ENCODE measurements around the gene SCARF1.

Gene SCARF1

GRCh38 chr17:1607971-1608320, 37.6 kb downstream of the SCARF1 start:
- Histone ChIP-seq H3K27ac (peak overlapping the region in 17 of 21 experiments; percentile 10 to 72 (median 58)), H3K4me3 (no peak overlapping the region)

DNA sequence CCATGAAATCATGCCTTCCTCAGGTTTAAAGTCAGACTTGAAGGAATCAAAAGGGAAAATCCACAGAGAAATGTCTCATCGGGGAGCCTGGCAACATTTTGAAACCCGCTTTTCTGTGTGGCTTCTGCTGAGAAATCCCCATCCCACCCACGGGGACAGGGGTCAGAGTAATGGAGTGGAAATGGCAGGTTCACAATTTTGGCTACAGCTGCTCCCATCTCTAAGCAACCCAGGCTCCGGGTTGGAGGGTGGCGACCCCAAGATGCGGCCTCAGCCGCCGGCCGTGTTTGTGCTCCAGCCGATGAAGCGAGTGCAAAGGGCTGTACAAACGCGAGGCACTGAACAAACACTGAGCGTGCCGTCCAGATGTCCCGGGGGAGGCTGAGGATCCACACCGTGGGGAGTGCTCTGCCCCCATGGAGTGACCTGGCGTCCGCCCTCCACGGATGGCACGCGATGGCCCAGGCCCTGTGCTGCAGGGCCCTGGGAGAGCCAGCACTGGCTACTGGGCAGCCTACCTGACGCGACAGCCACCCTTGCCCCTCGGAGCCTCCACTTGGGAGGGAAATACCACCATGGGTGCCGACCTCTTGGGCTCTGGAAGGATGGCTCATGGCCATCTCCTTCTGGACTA, 39.1 kb downstream of the SCARF1 start:
- H3K4me3 ChIP-seq = no peak overlapping the region
- H3K27ac ChIP-seq = peak overlapping the region in 19 of 21 experiments; percentile 7 to 72 (median 60)

- no peak overlapping the region for H3K4me3 ChIP-seq
These were observed 39.7 kb downstream of the SCARF1 start for GRCh38 chr17:1605681-1606351.

DNA sequence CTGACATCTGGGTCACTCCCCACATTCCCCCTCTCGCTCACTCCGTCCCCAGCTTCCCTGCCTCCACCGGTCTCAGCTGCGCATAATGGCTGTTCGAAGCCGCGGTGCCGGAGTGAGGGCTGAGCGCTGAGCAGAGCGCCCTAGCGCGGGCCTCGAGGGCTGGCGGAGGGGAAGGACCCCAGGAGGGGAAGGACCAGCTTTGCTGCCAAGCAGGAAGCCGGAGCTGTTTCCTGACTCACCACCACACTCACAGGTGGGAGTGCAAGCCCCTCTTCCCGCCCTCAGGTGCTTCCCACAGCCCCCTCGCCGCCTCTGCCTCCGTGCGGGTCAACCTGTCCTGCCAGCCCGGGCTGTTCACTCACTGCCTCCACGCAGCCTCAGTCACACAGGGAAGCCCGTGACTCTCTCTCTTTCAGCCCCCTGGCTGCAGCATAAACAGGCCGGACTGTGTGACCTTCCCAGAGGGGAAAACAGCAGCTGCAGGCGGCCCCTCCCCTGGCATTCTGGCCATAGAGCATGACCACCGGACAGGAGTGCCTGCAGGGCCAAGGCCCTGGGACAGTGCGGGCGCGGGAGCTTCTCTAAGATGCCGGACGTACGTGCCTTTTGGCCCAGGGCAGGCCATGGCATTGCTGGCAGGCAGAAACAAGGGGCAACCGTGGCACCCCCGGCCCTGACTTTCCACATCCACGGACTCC, 40.6 kb downstream of the SCARF1 start:
- Histone ChIP-seq H3K4me3 (no peak overlapping the region), H3K27ac (peak overlapping the region in 1 of 21 experiments; percentile 25)

More at GRCh38 chr17:1605681-1606351, 39.7 kb downstream of the SCARF1 start:
- H3K27ac ChIP-seq = peak overlapping the region in 9 of 21 experiments; percentile 5 to 70 (median 39)

GRCh38 chr17:1601571-1601970, 44.0 kb downstream of the SCARF1 start:
- Histone ChIP-seq H3K27ac (no peak overlapping the region), H3K4me3 (no peak overlapping the region)

- H3K27ac ChIP-seq = no peak overlapping the region
- no peak overlapping the region for H3K4me3 ChIP-seq
These were observed 47.0 kb downstream of the SCARF1 start for GRCh38 chr17:1598399-1599095.

DNA sequence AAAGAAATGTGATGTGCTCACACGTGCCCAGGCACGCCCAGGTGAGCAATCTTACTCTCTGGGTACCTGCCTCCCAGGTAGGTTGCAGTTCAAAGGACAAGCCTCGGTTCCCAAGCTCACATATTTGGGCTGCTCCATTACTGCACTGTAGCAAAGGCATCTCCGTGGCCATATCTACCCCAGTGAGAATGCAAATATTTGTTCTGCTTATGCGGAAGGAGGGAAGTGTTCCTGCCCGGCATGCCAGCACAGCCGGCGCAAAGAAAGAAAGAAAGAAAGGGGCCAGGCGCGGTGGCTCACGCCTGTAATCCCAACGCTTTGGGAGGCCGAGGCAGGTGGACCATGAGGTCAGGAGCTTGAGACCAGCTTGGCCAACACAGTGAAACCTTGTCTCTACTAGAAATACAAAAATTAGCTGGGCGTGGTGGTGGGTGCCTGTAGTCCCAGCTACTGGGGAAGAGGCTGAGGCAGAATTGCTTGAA, 47.6 kb downstream of the SCARF1 start:
- no peak overlapping the region for H3K4me3 ChIP-seq
- no peak overlapping the region for H3K27ac ChIP-seq

- Histone ChIP-seq H3K4me3 (no peak overlapping the region), H3K27ac (peak overlapping the region in 2 of 21 experiments; percentile 19 to 21)
These were observed 52.0 kb downstream of the SCARF1 start for GRCh38 chr17:1593630-1593931.

DNA sequence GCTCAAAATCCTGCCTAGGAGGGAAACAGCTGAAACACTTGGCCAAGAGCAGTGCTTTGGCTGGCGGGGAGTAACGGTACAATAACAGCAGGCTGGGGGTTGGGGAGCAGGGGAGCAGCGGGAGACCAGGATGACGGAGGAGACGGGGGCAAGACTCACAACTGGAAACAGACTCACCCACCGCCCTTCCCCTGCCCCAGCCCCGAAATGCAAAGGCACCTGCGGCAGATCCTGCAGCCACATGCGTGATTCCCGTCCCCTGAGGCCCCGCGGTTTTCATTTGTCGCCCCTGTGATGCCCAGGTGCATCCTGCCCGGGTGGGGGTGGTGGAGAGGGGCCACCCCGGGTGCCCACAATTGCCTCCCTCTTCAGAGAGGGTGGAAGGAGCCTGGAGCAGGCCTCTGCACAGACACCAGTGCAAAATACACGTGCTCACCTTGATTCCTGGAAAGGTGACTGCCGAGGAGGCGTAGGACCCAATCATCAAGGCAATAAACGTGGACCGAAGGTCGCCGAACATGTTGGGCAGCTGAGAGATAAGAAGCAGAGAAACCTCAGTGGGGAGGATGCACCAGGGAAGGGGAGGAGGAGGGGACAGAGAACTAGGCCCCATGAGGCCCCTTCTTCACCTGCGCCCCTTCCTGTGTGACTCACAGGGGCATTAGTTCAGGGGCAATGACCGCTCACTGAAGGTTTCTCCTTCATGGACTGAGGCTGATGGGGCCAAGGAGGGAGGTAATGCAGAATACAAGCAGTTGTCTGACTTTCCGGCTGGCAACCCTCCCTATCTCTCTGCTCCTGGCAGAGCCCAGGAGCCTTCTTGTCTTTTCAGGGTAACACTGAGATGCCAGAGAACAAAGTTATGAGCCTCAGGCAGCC, 52.5 kb downstream of the SCARF1 start:
- Histone ChIP-seq H3K27ac (peak overlapping the region in 2 of 21 experiments; percentile 19 to 21), H3K4me3 (no peak overlapping the region)

DNA sequence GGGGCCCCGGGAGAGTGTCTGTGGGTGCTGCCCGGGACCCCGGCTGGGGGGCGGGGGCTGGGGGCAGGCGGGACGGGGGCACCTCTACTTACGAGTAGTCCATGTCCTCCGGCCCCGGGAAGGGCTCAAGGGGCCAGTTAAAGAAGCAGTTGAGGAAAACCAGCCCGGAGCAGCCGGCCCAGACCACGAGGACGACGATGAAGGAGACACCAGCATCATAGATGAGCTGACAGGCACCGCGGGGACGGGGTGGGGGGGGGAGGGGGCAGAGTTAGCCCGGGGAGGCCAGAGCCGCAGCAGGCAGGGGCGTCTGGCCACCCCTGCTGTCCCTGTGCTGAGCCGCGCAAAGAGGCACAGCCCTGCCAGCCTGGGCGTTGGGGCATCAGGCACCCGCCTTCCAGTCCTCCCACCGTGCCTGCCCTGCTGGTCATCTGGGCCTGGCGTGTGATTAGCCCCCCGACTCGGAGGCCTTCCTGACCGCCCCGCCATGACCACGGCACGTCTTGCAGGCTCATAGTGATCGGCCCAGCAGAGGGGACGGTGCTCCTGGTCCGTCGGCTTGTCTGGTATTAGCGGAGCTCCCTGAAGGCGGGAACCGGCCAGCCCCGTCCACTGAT, 54.0 kb downstream of the SCARF1 start:
- Histone ChIP-seq H3K27ac (peak overlapping the region in 4 of 21 experiments; percentile 11 to 71 (median 46)), H3K4me3 (no peak overlapping the region)

- Histone ChIP-seq H3K4me3 (no peak overlapping the region), H3K27ac (peak overlapping the region in 11 of 21 experiments; percentile 32 to 75 (median 62))
These were observed 54.6 kb downstream of the SCARF1 start for GRCh38 chr17:1590747-1591473.

DNA sequence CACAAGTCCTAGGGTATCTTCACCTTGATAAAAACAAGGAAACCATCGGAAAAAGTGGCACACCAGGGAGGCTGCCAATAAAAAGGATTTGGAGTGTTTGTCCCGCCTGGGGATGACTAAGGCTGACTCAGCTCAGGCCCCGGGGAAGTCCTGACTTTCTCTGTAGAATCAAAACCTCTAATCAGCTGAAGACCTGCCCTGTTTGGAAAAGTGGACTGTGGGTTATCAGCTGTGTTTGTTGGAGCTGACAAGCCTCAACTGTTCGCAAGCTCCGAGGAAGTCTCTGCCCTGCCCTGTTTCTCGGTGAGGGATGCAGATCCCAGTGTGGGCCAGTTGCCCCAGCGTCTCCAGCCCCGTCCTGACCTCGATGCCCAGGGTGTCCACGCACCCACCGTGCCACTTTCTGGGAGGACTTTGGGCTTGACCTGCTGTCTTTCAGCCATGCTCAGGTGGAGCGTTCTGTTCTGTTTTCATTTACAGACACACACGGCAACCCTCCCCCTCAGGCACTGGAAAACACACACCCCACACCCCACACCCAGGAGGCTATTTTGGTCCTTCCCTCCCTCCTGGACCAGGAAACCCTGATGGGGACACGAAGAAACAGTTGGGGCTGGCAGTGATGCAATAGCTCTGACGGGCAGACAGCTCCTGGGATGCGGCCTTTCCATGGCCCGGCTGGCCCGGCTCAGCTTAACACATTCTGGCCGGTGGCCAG, 55.3 kb downstream of the SCARF1 start:
- peak overlapping the region in 15 of 21 experiments; percentile 29 to 75 (median 63) for H3K27ac ChIP-seq

GRCh38 chr17:1588821-1589585, 56.5 kb downstream of the SCARF1 start:
- Histone ChIP-seq H3K4me3 (no peak overlapping the region), H3K27ac (peak overlapping the region in 9 of 21 experiments; percentile 13 to 75 (median 62))

More for the DNA sequence above, 55.3 kb downstream of the SCARF1 start:
- H3K4me3 ChIP-seq = no peak overlapping the region

- H3K27ac ChIP-seq = peak overlapping the region in 1 of 21 experiments; percentile 8
- H3K4me3 ChIP-seq = no peak overlapping the region
These were observed 61.4 kb downstream of the SCARF1 start for GRCh38 chr17:1584167-1584566.
